Lower leg skin (tissue), 4 donors: ENCODE results near the gene SLC48A1. TPM values are rescaled to one million over a fixed set of nuclear protein-coding genes. Genes with fewer than 3 reads are reported as not detected.

Experiments
- DNase-seq, 2 donors: peaks; one replicate each; pipeline ENCODE4 v3.0.0-alpha.2; 2019; ENCODE audit warnings: low spot score in 2 of 2
- H3K4me3 ChIP-seq: fragments of 200-600 bp; sonication (generic); 2 replicates; pipeline ENCODE4 v1.5.1; 2017; ENCODE audit warnings: mild to moderate bottlenecking, low read depth; ENCODE audit not compliant: poor library complexity, severe bottlenecking
- POLR2A ChIP-seq, 2 donors: fragments of 450-650 bp; IDR thresholded peaks; one replicate each; pipeline ENCODE4 v1.6.1; 2016 to 2017; ENCODE audit warnings: antibody characterized with exemption in 2 of 2, mild to moderate bottlenecking in 1 of 2, moderate library complexity in 1 of 2
- WGBS, 2 donors: methylation state at CpG; one replicate each; pipeline ENCODE4 v1.1.5; 2018; 5-methylcytosine and 5-hydroxymethylcytosine counted together
- intact Hi-C: fragments of 100-400 bp; cut with DNase I; formaldehyde crosslinking; loops from one replicate; pipeline ENCODE4 v1.15.0; 2023; ENCODE audit warnings: low total_unique reads
- total RNA-seq, 4 donors: library from RNA; depleted of rRNA; stranded (reverse); fragments of >200 nt; gene quantifications; one replicate each; pipeline ENCODE4 v1.1.0, GENCODE V29; 2016
- TF ChIP-seq, protein P1 (sequence below), 3 donors: fragments of 450-650 bp; IDR thresholded peaks; one replicate each; pipeline ENCODE4 v1.5.1; 2016; ENCODE audit warnings: antibody characterized with exemption in 3 of 3, mild to moderate bottlenecking in 3 of 3, moderate library complexity in 2 of 3

The SLC48A1 gene
- total RNA-seq, 4 donors from 2014 or later = 28.2 to 51.7 (median 48.6) TPM

DNA sequence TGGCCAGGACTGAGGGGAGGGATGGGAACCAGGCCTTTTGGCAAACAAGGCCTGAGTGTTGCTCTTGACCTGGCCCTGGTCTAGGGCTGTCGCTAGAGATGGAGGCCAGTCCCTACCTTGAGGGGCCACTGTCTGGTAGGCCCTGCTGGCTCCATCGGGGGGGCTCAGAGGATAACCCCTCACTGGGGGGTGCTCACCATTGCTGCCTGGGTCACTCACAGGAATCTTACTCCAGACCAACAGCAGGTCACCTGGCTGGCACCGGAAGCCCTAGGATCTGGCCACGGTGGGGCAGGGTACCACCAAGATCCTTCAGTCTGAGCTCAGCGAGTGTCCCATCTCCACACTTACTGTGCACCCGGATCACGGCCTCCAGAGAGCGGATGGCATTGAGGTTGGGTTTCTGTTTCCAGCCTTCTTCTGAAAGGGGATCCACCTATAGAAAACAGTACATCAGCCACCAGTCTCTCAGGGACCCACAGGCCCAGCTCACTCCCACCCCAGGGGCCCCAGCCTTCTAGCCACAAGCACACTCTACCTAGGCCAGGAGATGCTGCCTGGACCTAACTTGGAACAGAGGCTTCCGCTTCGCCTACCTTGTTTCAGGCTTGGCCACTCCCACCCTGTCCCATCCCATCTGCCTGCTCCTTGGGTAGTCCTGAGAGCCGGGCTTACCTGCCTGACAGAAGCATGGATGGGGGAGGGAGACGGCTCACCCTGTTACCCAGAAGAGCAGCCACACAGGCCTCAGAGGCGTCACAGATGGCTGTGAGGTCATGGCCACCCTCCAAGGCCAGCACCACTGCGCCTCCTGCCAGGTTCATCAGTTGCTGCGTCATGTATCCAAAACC, 12.2 kb downstream of the SLC48A1 start:
- no peak for DNase-seq
- 73 to 81% methylated on average over 13 to 14 of the region's 15 CpGs for WGBS, 2 donors
- H3K4me3 ChIP-seq = no peak overlapping the region
- no peak for TF ChIP-seq POLR2A (IDR thresholded peaks at IDR 0.05)
- TF ChIP-seq, protein P1, sequence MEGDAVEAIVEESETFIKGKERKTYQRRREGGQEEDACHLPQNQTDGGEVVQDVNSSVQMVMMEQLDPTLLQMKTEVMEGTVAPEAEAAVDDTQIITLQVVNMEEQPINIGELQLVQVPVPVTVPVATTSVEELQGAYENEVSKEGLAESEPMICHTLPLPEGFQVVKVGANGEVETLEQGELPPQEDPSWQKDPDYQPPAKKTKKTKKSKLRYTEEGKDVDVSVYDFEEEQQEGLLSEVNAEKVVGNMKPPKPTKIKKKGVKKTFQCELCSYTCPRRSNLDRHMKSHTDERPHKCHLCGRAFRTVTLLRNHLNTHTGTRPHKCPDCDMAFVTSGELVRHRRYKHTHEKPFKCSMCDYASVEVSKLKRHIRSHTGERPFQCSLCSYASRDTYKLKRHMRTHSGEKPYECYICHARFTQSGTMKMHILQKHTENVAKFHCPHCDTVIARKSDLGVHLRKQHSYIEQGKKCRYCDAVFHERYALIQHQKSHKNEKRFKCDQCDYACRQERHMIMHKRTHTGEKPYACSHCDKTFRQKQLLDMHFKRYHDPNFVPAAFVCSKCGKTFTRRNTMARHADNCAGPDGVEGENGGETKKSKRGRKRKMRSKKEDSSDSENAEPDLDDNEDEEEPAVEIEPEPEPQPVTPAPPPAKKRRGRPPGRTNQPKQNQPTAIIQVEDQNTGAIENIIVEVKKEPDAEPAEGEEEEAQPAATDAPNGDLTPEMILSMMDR (IDR thresholded peaks at IDR 0.05) = no peak
- intact Hi-C loops = no loop called here

DNA sequence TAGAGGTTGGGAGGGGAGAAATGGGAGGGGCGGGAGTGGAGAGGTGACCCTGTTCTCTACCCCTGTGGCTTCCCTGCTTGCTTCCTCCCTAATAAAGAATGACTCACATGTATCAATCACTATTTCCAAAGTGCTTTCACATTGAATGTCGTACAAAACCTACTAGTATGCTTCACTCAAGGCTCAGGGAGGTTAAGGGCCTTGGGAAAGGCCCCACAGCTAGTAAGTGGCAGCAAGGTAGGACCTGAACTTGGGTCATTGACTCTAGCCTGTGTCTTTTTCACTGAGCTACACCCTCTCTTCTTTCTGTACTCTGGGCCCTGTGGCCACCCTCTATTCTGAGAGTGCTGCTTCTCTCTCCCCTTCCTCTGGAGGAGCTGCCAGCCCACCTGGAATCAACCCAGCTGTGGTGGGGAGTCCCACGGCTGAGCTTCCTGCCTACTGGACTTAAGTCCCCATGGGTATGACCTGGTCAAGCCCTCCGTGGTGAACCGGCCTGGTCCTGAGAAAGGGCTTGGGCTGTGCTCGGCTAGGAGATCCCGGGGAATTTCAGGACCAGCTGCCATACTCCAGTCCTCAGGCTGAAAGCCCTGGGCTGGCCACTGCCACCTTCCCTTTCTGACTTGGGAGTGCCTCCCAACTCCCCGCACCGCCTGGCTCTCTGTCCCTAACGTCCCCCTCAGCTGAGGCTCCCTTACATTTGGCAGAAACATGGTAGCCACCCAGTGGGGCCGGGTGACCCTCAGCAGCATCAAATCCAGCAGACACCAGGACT, 13.0 kb downstream of the SLC48A1 start:
- TF ChIP-seq, protein P1 (IDR thresholded peaks at IDR 0.05) = no peak
- no peak for TF ChIP-seq POLR2A (IDR thresholded peaks at IDR 0.05)
- DNase-seq = no peak
- WGBS, 2 donors = 63 to 78% methylated on average over 11 of the region's 11 CpGs
- no peak overlapping the region for H3K4me3 ChIP-seq
- intact Hi-C loops = no loop called here

DNA sequence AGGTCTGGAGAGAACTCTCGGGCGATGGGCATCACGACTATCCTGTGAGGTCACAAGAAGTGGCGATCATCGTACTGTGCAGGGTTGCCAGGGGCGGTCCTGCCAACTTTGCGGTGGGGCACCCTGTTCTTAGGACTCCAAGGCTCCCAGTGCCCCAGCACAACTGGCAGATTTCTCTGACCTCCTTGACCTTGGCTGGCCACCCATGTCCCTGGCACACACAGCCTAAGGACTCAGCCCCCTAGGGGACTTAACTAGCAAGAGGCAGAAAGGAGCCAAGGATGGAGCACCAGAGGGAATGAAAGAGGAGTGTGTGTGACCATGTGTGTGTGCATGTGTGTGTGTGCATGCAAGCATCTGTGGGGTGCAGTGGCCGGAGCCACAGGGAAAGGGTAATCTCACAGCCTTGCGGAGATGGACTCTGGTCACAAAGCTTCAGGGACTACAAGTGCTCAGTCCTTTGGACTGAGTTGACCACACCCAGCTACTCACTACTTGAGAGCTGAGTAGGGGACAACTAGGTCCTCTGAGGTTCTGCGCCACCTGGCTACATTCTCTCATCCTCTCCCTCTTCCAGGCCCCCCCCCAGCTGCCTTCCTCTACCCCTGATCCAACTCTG, 13.7 kb downstream of the SLC48A1 start:
- H3K4me3 ChIP-seq = no peak overlapping the region
- intact Hi-C loops = no loop called here
- 85 to 88% methylated on average over 7 to 10 of the region's 10 CpGs for WGBS, 2 donors
- TF ChIP-seq, protein P1 (IDR thresholded peaks at IDR 0.05) = no peak
- no peak for TF ChIP-seq POLR2A (IDR thresholded peaks at IDR 0.05)
- no peak for DNase-seq

DNA sequence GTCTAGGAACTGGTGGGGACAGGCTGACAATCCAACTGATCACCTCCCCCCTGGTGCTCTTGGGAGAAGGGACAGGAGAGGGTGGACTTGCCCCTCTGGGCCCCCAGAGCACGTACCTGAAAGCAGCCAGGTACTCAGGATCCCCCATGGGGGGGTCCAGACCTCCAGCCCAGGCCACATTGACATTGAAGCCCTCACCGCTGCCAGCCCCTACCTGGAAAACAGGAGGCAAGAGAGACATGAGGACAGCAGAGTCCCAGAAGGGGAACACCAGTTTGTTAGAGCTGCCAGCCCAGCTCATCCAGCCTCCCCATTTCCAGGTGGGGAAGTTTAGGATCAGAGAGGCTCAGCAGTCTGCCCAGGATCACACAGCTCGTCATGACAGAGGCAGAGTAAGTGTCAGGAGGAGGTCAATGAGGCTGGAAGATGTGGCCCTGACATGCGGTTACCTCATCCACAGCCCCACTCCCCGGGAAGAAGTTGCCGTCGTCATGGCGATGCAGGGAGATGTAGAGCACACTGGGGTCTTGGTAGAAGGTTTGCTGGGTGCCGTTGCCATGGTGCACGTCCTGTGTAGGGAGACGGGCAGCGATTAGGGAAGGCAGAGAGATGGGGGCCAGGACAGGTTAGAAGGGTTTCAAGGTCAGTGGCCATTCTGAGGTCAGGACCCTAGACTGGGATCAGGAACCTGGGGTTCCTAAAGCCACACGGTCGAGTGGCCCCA, 14.7 kb downstream of the SLC48A1 start:
- WGBS, 2 donors = 77 to 80% methylated on average over 14 of the region's 14 CpGs
- no peak for TF ChIP-seq POLR2A (IDR thresholded peaks at IDR 0.05)
- TF ChIP-seq, protein P1 (IDR thresholded peaks at IDR 0.05) = no peak
- intact Hi-C loops = no loop called here
- DNase-seq = no peak
- no peak overlapping the region for H3K4me3 ChIP-seq

DNA sequence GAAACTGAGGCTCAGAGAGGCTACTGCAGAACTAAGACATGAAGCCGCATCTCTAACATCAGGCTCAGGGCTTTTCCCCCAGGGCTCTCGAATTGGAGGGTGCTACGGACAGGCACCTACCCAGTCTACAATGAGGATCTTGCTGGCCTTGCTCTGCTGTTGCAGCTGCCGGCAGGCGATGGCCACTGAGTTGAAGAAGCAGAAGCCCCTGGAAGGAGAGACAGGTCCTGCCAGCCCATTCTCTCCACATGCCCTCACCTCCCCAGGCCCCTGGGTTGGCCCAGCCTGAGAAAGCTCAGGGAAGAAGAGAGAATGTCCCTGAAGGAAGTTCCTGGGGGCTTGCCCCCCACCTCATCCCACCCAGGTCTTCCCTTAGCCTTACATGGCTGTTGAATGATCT, 16.1 kb downstream of the SLC48A1 start:
- no peak overlapping the region for H3K4me3 ChIP-seq
- TF ChIP-seq, protein P1 (IDR thresholded peaks at IDR 0.05) = no peak
- no peak for TF ChIP-seq POLR2A (IDR thresholded peaks at IDR 0.05)
- WGBS, 2 donors = 76 to 98% methylated on average over 5 of the region's 5 CpGs
- DNase-seq = no peak
- intact Hi-C loops = no loop called here
